Ascending aorta (tissue), 2 donors: ENCODE measurements around the gene STAT4. TPM values are rescaled to one million over a fixed set of nuclear protein-coding genes. Genes with fewer than 3 reads are reported as not detected.

ENCODE experiments used
- DNase-seq, 2 donors: peaks; one replicate each; pipeline ENCODE4 v3.0.0-alpha.2; 2019; ENCODE audit warnings: low spot score in 2 of 2
- H3K27ac ChIP-seq, 2 donors: fragments of 200-600 bp; sonication (generic); one replicate each; pipeline ENCODE4 v1.5.1; 2016 to 2017; ENCODE audit warnings: mild to moderate bottlenecking in 1 of 2
- H3K27me3 ChIP-seq: fragments of 200-600 bp; sonication (generic); one replicate; pipeline ENCODE4 v1.5.1; 2017
- H3K36me3 ChIP-seq, 2 donors: fragments of 200-600 bp; sonication (generic); one replicate each; pipeline ENCODE4 v1.5.1; 2016
- H3K4me1 ChIP-seq, 2 donors: fragments of 200-600 bp; sonication (generic); one replicate each; pipeline ENCODE4 v1.5.1; 2016 to 2017; ENCODE audit warnings: mild to moderate bottlenecking in 1 of 2
- H3K4me3 ChIP-seq, 2 donors: fragments of 200-600 bp; sonication (generic); one replicate each; pipeline ENCODE4 v1.5.1; 2016 to 2017; ENCODE audit warnings: mild to moderate bottlenecking in 1 of 2
- H3K9me3 ChIP-seq, 2 donors: fragments of 200-600 bp; sonication (generic); one replicate each; pipeline ENCODE4 v1.5.1; 2016
- intact Hi-C: fragments of 100-400 bp; cut with DNase I; formaldehyde crosslinking; loops from one replicate; pipeline ENCODE4 v1.15.1; 2023
- total RNA-seq: library from RNA; depleted of rRNA; stranded (reverse); fragments of >200 nt; gene quantifications from one replicate; pipeline ENCODE4 v1.1.0, GENCODE V29; 2016
- TF ChIP-seq, protein P1 (sequence below), 3 experiments: fragments of 200-600 bp in 2 of 3; fragments of 450-650 bp in 1 of 3; sonication (generic) in 2 of 3; IDR thresholded peaks; one replicate each; pipeline ENCODE4 v1.5.1; 2016 to 2019; ENCODE audit warnings: antibody characterized with exemption in 3 of 3, mild to moderate bottlenecking in 1 of 3, moderate library complexity in 1 of 3

The STAT4 gene
- total RNA-seq, 1 donor from 2014 or later = 0.85 TPM

GRCh38 chr2:191178806-191179514 is 28.2 kb upstream of the STAT4 start:
- TF ChIP-seq, protein P1, sequence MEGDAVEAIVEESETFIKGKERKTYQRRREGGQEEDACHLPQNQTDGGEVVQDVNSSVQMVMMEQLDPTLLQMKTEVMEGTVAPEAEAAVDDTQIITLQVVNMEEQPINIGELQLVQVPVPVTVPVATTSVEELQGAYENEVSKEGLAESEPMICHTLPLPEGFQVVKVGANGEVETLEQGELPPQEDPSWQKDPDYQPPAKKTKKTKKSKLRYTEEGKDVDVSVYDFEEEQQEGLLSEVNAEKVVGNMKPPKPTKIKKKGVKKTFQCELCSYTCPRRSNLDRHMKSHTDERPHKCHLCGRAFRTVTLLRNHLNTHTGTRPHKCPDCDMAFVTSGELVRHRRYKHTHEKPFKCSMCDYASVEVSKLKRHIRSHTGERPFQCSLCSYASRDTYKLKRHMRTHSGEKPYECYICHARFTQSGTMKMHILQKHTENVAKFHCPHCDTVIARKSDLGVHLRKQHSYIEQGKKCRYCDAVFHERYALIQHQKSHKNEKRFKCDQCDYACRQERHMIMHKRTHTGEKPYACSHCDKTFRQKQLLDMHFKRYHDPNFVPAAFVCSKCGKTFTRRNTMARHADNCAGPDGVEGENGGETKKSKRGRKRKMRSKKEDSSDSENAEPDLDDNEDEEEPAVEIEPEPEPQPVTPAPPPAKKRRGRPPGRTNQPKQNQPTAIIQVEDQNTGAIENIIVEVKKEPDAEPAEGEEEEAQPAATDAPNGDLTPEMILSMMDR (IDR thresholded peaks at IDR 0.05) = no peak

DNA sequence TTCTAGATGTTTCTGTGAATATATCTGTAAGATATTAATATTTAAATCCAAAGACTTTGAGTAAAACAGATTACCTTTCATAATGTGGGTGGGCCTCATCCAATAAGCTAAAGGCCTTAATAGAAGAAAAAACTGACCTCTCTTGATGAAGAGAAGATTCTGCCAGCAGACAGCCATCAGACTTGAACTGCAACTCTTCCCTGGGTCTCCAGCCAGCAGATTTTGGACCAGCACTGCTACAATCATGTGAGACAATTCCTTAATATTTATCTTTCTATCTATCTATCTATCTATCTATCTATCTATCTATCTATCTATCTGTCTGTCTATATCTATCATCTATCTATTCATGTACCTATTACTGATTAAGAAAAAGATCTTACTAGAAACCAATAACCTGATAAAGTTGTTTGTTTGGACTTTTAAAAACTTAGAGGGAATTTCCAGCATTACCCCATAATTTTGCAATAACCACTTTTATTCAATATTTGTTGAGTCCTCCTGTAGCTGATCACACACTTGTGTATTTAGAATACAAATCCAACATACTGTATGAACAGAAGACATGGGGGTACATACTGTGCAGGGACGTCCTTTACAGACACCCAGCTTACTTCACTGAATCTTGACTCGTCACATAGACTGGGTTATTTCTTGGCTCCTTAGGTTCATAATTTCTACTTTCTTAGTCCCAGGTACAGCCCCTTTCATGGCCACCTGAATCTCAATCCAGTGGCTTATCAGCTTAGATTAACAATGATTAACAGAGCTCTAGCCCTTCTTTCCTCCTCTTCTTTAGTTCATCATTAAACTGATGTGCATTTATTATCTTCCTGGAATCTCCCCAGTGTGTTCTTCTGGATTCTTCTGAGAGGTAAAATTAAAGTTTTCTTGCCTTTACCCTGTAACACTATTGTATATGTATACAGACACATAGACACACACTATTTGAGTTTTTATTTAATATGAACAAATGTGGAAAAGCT is 27.2 kb upstream of the STAT4 start:
- H3K4me1 ChIP-seq = peaks cover 0 to 3% of the 10 kb centered on the region in 2 donors
- intact Hi-C loops = no loop called here
- no peak overlapping the region for H3K4me3 ChIP-seq
- no peaks in the 10 kb centered on the region for H3K36me3 ChIP-seq
- no peaks in the 10 kb centered on the region for H3K27me3 ChIP-seq
- DNase-seq = no peak
- TF ChIP-seq, protein P1 (IDR thresholded peaks at IDR 0.05) = no peak
- H3K9me3 ChIP-seq = no peaks in the 10 kb centered on the region
- no peak overlapping the region for H3K27ac ChIP-seq

More at GRCh38 chr2:191178806-191179514, 28.2 kb upstream of the STAT4 start:
- no peaks in the 10 kb centered on the region for H3K36me3 ChIP-seq
- H3K9me3 ChIP-seq = no peaks in the 10 kb centered on the region
- intact Hi-C loops = no loop called here
- no peak overlapping the region for H3K27ac ChIP-seq
- no peaks in the 10 kb centered on the region for H3K27me3 ChIP-seq
- H3K4me1 ChIP-seq = peaks cover 0 to 9% of the 10 kb centered on the region in 2 donors
- DNase-seq = peak in 1 of 2 donors; percentile 72
- H3K4me3 ChIP-seq = no peak overlapping the region

DNA sequence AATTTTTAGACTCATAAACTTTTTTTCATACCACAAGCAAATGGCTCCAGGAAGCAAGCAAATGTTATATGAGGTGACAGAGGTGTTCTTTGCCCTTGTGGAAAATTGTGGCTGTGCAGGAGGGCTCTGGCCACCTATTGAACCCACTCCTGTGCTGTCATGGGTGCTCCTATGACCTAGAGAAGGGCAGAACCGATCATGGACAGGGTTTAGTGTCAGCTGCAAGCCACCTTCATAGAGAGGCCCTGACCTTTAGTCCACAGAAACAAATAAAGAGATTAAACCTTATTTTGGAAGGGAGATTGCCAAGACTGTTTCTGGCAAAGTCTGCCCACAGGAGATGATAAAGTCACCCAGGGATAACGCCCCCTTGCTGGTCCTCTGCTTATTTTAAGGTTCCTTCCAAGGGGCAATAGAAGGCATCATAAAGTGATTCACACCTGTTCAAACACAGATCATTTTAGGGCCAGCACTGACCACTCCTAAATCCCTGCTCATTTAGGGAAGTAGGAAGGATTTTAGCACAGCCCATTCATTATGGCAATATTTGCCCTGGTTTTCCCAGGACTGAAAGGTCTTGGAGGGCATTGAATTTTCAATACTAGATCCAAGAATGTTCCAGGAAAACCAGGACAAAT is 26.1 kb upstream of the STAT4 start:
- intact Hi-C loops = no loop called here
- H3K36me3 ChIP-seq = no peaks in the 10 kb centered on the region
- DNase-seq = no peak
- peaks cover 0 to 9% of the 10 kb centered on the region in 2 donors for H3K4me1 ChIP-seq
- H3K27ac ChIP-seq = no peak overlapping the region
- no peaks in the 10 kb centered on the region for H3K27me3 ChIP-seq
- H3K4me3 ChIP-seq = no peak overlapping the region
- no peaks in the 10 kb centered on the region for H3K9me3 ChIP-seq
- TF ChIP-seq, protein P1 (IDR thresholded peaks at IDR 0.05) = no peak

DNA sequence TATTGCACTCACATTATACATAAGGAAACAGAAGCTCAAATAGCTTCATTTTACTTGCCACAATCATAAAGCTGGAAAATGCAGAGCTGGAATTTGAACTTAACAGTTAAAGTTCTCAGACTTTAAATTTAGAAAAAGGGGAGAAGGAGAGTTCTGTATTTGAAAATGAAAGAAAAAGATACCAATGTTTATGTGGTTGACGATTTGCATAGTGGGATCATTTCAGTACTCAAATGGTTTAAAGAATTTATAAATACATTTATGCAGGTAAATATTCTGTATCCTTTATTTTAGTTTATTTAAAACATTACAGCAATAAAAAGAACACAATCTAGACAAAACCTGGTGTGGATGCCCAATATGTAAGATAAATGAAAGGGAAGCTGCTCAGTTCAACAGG is 25.5 kb upstream of the STAT4 start:
- TF ChIP-seq, protein P1 (IDR thresholded peaks at IDR 0.05) = no peak
- no peaks in the 10 kb centered on the region for H3K36me3 ChIP-seq
- H3K27me3 ChIP-seq = no peaks in the 10 kb centered on the region
- H3K27ac ChIP-seq = no peak overlapping the region
- intact Hi-C loops = no loop called here
- no peaks in the 10 kb centered on the region for H3K9me3 ChIP-seq
- no peak for DNase-seq
- peaks cover 0 to 9% of the 10 kb centered on the region in 2 donors for H3K4me1 ChIP-seq
- no peak overlapping the region for H3K4me3 ChIP-seq

DNA sequence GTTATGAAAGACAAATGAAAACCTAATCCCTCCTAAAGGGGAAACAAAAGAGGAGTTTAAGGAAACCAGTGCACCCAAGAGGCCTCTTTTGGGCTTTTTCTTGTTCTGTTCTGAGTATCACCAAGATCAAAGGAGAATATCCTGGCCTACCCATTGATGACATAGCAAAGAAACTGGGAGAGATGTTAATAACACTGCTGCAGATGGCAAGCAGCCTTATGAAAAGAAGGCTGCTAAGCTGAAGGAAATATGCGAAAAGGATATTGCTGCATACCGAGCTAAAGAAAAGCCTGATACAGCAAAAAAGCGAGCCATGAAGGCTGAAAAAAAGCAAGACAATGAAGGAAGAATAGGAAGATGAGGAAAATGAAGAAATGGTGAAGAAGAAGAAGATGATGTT is 23.6 kb upstream of the STAT4 start:
- H3K36me3 ChIP-seq = no peaks in the 10 kb centered on the region
- no peaks in the 10 kb centered on the region for H3K9me3 ChIP-seq
- H3K27ac ChIP-seq = no peak overlapping the region
- H3K4me1 ChIP-seq = peaks cover 0 to 9% of the 10 kb centered on the region in 2 donors
- DNase-seq = no peak
- no peaks in the 10 kb centered on the region for H3K27me3 ChIP-seq
- TF ChIP-seq, protein P1 (IDR thresholded peaks at IDR 0.05) = no peak
- no peak overlapping the region for H3K4me3 ChIP-seq
- intact Hi-C loops = no loop called here
